Cardiac muscle cell (in vitro differentiated cells and primary cell): ENCODE results near the gene FGFR4. TPM values are rescaled to one million over a fixed set of nuclear protein-coding genes. Genes with fewer than 3 reads are reported as not detected.
A peak's percentile ranks its signal among the peaks of the same experiment; 100 is the strongest.

Experiments used
- DNase-seq, 2 donors: peaks; one replicate each; pipeline versions ENCODE4 v3.0.0 to v3.0.0-alpha.2; 2010 to 2017; ENCODE audit warnings: low read depth in 1 of 2, low spot score in 1 of 2
- H3K27ac ChIP-seq: fragments of 200-600 bp; sonication (generic); 2 replicates; pipeline ENCODE4 v1.5.1; 2016
- H3K27me3 ChIP-seq: fragments of 200-600 bp; sonication (generic); 2 replicates; pipeline ENCODE4 v1.6.0; 2016; ENCODE audit warnings: control low read depth
- H3K36me3 ChIP-seq: fragments of 200-600 bp; sonication (generic); 2 replicates; pipeline ENCODE4 v1.5.1; 2016; ENCODE audit warnings: control low read depth
- H3K4me1 ChIP-seq: fragments of 200-600 bp; sonication (generic); 2 replicates; pipeline ENCODE4 v1.8.1; 2017; ENCODE audit warnings: low read depth, mild to moderate bottlenecking, mixed run types
- H3K4me3 ChIP-seq: fragments of 200-600 bp; sonication (generic); 2 replicates; pipeline ENCODE4 v1.5.1; 2016; ENCODE audit warnings: mild to moderate bottlenecking
- H3K9me3 ChIP-seq: fragments of 200-600 bp; sonication (generic); 2 replicates; pipeline ENCODE4 v1.5.1; 2017; ENCODE audit warnings: low read depth, mild to moderate bottlenecking, control low read depth
- CTCF ChIP-seq: IDR thresholded peaks from 2 replicates; pipeline ENCODE4 v1.5.1; 2012; ENCODE audit warnings: low read depth, mild to moderate bottlenecking, low read length
- polyA plus RNA-seq: library from polyadenylated mRNA; unstranded; fragments of >200 nt; fragmentation: Nextera tagmentation; extraction: Ambion mirVana; gene quantifications from 2 replicates; pipeline ENCODE4 v1.2.1, GENCODE V29; 2016
- total RNA-seq: library from RNA; depleted of rRNA; stranded (reverse); fragments of >200 nt; gene quantifications from 2 replicates; pipeline ENCODE4 v1.2.3, GENCODE V29; 2016

FGFR4 gene
- total and polyA plus RNA-seq, 2 experiments from 2014 or later = 1.8 to 2.8 TPM

GRCh38 chr5:177091232-177091631 is 4.5 kb downstream of the FGFR4 start:
- H3K9me3 ChIP-seq = no peaks in the 10 kb centered on the region
- no peak overlapping the region for H3K4me3 ChIP-seq
- TF ChIP-seq CTCF = no peak
- DNase-seq = no peak
- H3K4me1 ChIP-seq = no peaks in the 10 kb centered on the region
- H3K27me3 ChIP-seq = peaks cover 13% of the 10 kb centered on the region
- H3K27ac ChIP-seq = no peak overlapping the region
- H3K36me3 ChIP-seq = no peaks in the 10 kb centered on the region

- no peak for TF ChIP-seq CTCF
- H3K27me3 ChIP-seq = peaks cover 6% of the 10 kb centered on the region
- no peak overlapping the region for H3K27ac ChIP-seq
- DNase-seq = no peak
- H3K4me1 ChIP-seq = no peaks in the 10 kb centered on the region
- H3K4me3 ChIP-seq = no peak overlapping the region
- no peaks in the 10 kb centered on the region for H3K36me3 ChIP-seq
- H3K9me3 ChIP-seq = no peaks in the 10 kb centered on the region
These were observed 5.7 kb downstream of the FGFR4 start for GRCh38 chr5:177092178-177093081.

- no peak for DNase-seq
- no peaks in the 10 kb centered on the region for H3K36me3 ChIP-seq
- H3K4me1 ChIP-seq = no peaks in the 10 kb centered on the region
- no peak overlapping the region for H3K4me3 ChIP-seq
- no peak for TF ChIP-seq CTCF
- no peak overlapping the region for H3K27ac ChIP-seq
- no peaks in the 10 kb centered on the region for H3K9me3 ChIP-seq
- H3K27me3 ChIP-seq = peaks cover 3% of the 10 kb centered on the region
These were observed 6.5 kb downstream of the FGFR4 start for GRCh38 chr5:177093082-177093712.

- no peaks in the 10 kb centered on the region for H3K9me3 ChIP-seq
- DNase-seq = no peak
- H3K4me3 ChIP-seq = no peak overlapping the region
- H3K27ac ChIP-seq = no peak overlapping the region
- H3K4me1 ChIP-seq = no peaks in the 10 kb centered on the region
- H3K27me3 ChIP-seq = peaks cover 3% of the 10 kb centered on the region
- TF ChIP-seq CTCF = no peak
- H3K36me3 ChIP-seq = no peaks in the 10 kb centered on the region
These were observed 7.1 kb downstream of the FGFR4 start for GRCh38 chr5:177093803-177094202.

GRCh38 chr5:177094224-177095087 is 7.7 kb downstream of the FGFR4 start:
- no peaks in the 10 kb centered on the region for H3K36me3 ChIP-seq
- no peaks in the 10 kb centered on the region for H3K9me3 ChIP-seq
- no peak overlapping the region for H3K4me3 ChIP-seq
- peak in 1 of 2 donors; percentile 95 for DNase-seq
- H3K27me3 ChIP-seq = peaks cover 3% of the 10 kb centered on the region
- no peak for TF ChIP-seq CTCF
- no peaks in the 10 kb centered on the region for H3K4me1 ChIP-seq
- H3K27ac ChIP-seq = no peak overlapping the region
